HG03108 (cell line): ENCODE data around the gene APMAP.
"Not testable (repeated sequence)": the region's sequence is repeated elsewhere in the genome, so short reads cannot be mapped to it uniquely, and the experiment has no call there.

Source experiments
- ATAC-seq: cut with Tn5 transposase; IDR thresholded peaks from one replicate; pipeline ENCODE4 v1.9.1; 2021; ENCODE audit warnings: moderate library complexity; ENCODE audit not compliant: unreplicated experiment

APMAP gene

GRCh38 chr20:24935140-24935539 lies 57.4 kb downstream of the APMAP start:
- ATAC-seq, result no peak

- ATAC-seq, result no peak
These were observed 57.8 kb downstream of the APMAP start for GRCh38 chr20:24934716-24935115.

- no peak for ATAC-seq
These were observed 58.4 kb downstream of the APMAP start for GRCh38 chr20:24934101-24934661.

- ATAC-seq, result no peak
These were observed 59.2 kb downstream of the APMAP start for GRCh38 chr20:24933266-24933908.

GRCh38 chr20:24931893-24932292 lies 60.7 kb downstream of the APMAP start:
- ATAC-seq, result not testable (repeated sequence)

- not testable (repeated sequence) for ATAC-seq
These were observed 61.5 kb downstream of the APMAP start for GRCh38 chr20:24930724-24931688.

- not testable (repeated sequence) for ATAC-seq
These were observed 62.5 kb downstream of the APMAP start for GRCh38 chr20:24929867-24930723.

- not testable (repeated sequence) for ATAC-seq
These were observed 63.3 kb downstream of the APMAP start for GRCh38 chr20:24929259-24929658.

GRCh38 chr20:24920706-24921105 lies 71.8 kb downstream of the APMAP start:
- not testable (repeated sequence) for ATAC-seq

- not testable (repeated sequence) for ATAC-seq
These were observed 72.9 kb downstream of the APMAP start for GRCh38 chr20:24919665-24920064.

- no peak for ATAC-seq
These were observed 73.7 kb downstream of the APMAP start for GRCh38 chr20:24918579-24919566.

GRCh38 chr20:24917797-24918578 lies 74.6 kb downstream of the APMAP start:
- no peak for ATAC-seq

- ATAC-seq, result no peak
These were observed 75.5 kb downstream of the APMAP start for GRCh38 chr20:24917056-24917455.

- no peak for ATAC-seq
These were observed 76.1 kb downstream of the APMAP start for GRCh38 chr20:24916412-24916811.

GRCh38 chr20:24915892-24916291 lies 76.7 kb downstream of the APMAP start:
- no peak for ATAC-seq

- ATAC-seq, result no peak
These were observed 77.1 kb downstream of the APMAP start for GRCh38 chr20:24915440-24915839.

- ATAC-seq, result no peak
These were observed 77.9 kb downstream of the APMAP start for GRCh38 chr20:24914388-24915241.

GRCh38 chr20:24913076-24913628 lies 79.4 kb downstream of the APMAP start:
- no peak for ATAC-seq
